Neural progenitor cell (in vitro differentiated cells): Measurements from ENCODE around the gene RNASE7. TPM values are rescaled to one million over a fixed set of nuclear protein-coding genes. Genes with fewer than 3 reads are reported as not detected.

ENCODE experiments used
- DNase-seq: peaks from one replicate; pipeline ENCODE4 v3.0.0-alpha.2; 2016; ENCODE audit warnings: low spot score
- H2AFZ ChIP-seq: fragments of 200-600 bp; sonication (generic); replicated peaks from 2 replicates; pipeline ENCODE4 v1.6.1; 2016; ENCODE audit warnings: antibody characterized with exemption
- H3F3A ChIP-seq: fragments of 200-600 bp; sonication (generic); 2 replicates; pipeline ENCODE4 v1.6.1; 2016; ENCODE audit warnings: antibody characterized with exemption, low read depth
- H3K27ac ChIP-seq: fragments of 200-600 bp; sonication (generic); 2 replicates; pipeline ENCODE4 v1.5.1; 2016; ENCODE audit warnings: mild to moderate bottlenecking
- H3K27me3 ChIP-seq: fragments of 200-600 bp; sonication (generic); 2 replicates; pipeline ENCODE4 v1.6.1; 2016; ENCODE audit warnings: mild to moderate bottlenecking, moderate library complexity
- H3K36me3 ChIP-seq: fragments of 200-600 bp; sonication (generic); 2 replicates; pipeline ENCODE4 v1.5.1; 2016
- H3K4me1 ChIP-seq: fragments of 200-600 bp; sonication (generic); 2 replicates; pipeline ENCODE4 v1.6.1; 2016; ENCODE audit warnings: mixed run types
- H3K4me2 ChIP-seq: fragments of 200-600 bp; sonication (generic); 2 replicates; pipeline ENCODE4 v1.6.1; 2016
- H3K4me3 ChIP-seq: fragments of 200-600 bp; sonication (generic); 2 replicates; pipeline ENCODE4 v1.5.1; 2016
- H3K79me2 ChIP-seq: fragments of 200-600 bp; sonication (generic); 2 replicates; pipeline ENCODE4 v1.6.1; 2016; ENCODE audit warnings: low read depth
- H3K9ac ChIP-seq: fragments of 200-600 bp; sonication (generic); 2 replicates; pipeline ENCODE4 v1.6.1; 2016
- H3K9me3 ChIP-seq: fragments of 200-600 bp; sonication (generic); 2 replicates; pipeline ENCODE4 v1.5.1; 2016; ENCODE audit warnings: low read depth
- H4K20me1 ChIP-seq: fragments of 200-600 bp; sonication (generic); 2 replicates; pipeline ENCODE4 v1.6.1; 2016; ENCODE audit warnings: low read depth
- H3K27ac Mint-ChIP-seq: 3 replicates; pipeline ENCODE4 v1.8.0; 2021; ENCODE audit warnings: mixed read lengths
- H3K27me3 Mint-ChIP-seq: 2 replicates; pipeline ENCODE4 v1.8.0; 2022; ENCODE audit warnings: low read depth, mild to moderate bottlenecking, inconsistent platforms, moderate library complexity, mixed read lengths; ENCODE audit not compliant: insufficient read depth
- H3K36me3 Mint-ChIP-seq: 3 replicates; pipeline ENCODE4 v1.8.0; 2021; ENCODE audit warnings: mixed read lengths
- H3K4me1 Mint-ChIP-seq: 3 replicates; pipeline ENCODE4 v1.8.0; 2021; ENCODE audit warnings: mixed read lengths
- H3K4me3 Mint-ChIP-seq: 3 replicates; pipeline ENCODE4 v1.8.0; 2021; ENCODE audit warnings: mild to moderate bottlenecking, moderate library complexity, mixed read lengths
- H3K9me3 Mint-ChIP-seq: 3 replicates; pipeline ENCODE4 v1.8.0; 2020; ENCODE audit warnings: mixed read lengths
- EZH2 ChIP-seq: fragments of 200-600 bp; sonication (generic); IDR thresholded peaks from 2 replicates; pipeline ENCODE4 v1.6.1; 2017; ENCODE audit warnings: antibody characterized with exemption, mild to moderate bottlenecking, moderate library complexity
- EZH2phosphoT487 ChIP-seq: fragments of 200-600 bp; sonication (generic); IDR thresholded peaks from 2 replicates; pipeline ENCODE4 v1.6.1; 2017; ENCODE audit warnings: antibody characterized with exemption
- total RNA-seq: library from RNA; depleted of rRNA; stranded (reverse); fragments of >200 nt; gene quantifications from 2 replicates; pipeline ENCODE4 v1.2.3, GENCODE V29; 2015; ENCODE audit warnings: low replicate concordance
- TF ChIP-seq, protein P1 (sequence below): fragments of 200-600 bp; sonication (generic); IDR thresholded peaks from 2 replicates; pipeline ENCODE4 v1.5.1; 2017; ENCODE audit warnings: antibody characterized with exemption, mild to moderate bottlenecking

Gene RNASE7
- total RNA-seq, 1 donor from 2014 or later = not detected

GRCh38 chr14:21059842-21060613, 17.9 kb downstream of the RNASE7 start:
- peaks cover 21% of the 10 kb centered on the region for H3K4me1 Mint-ChIP-seq
- Histone ChIP-seq H3K27ac (no peak overlapping the region), H3K4me2 (no peak overlapping the region), H3K36me3 (no peaks in the 10 kb centered on the region), H3K79me2 (no peaks in the 10 kb centered on the region), H3K9me3 (no peaks in the 10 kb centered on the region), H3K4me3 (no peak overlapping the region), H3K9ac (no peak overlapping the region), H3F3A (no peaks in the 10 kb centered on the region), H3K4me1 (peaks cover 4% of the 10 kb centered on the region), H2AFZ (no peak overlapping the region), H4K20me1 (no peaks in the 10 kb centered on the region), H3K27me3 (no peaks in the 10 kb centered on the region)
- H3K27ac Mint-ChIP-seq = no peak overlapping the region
- peaks cover 5% of the 10 kb centered on the region for H3K27me3 Mint-ChIP-seq
- DNase-seq = no peak
- H3K36me3 Mint-ChIP-seq = no peaks in the 10 kb centered on the region
- TF ChIP-seq EZH2phosphoT487 = no peak
- TF ChIP-seq EZH2 = no peak
- TF ChIP-seq, protein P1, sequence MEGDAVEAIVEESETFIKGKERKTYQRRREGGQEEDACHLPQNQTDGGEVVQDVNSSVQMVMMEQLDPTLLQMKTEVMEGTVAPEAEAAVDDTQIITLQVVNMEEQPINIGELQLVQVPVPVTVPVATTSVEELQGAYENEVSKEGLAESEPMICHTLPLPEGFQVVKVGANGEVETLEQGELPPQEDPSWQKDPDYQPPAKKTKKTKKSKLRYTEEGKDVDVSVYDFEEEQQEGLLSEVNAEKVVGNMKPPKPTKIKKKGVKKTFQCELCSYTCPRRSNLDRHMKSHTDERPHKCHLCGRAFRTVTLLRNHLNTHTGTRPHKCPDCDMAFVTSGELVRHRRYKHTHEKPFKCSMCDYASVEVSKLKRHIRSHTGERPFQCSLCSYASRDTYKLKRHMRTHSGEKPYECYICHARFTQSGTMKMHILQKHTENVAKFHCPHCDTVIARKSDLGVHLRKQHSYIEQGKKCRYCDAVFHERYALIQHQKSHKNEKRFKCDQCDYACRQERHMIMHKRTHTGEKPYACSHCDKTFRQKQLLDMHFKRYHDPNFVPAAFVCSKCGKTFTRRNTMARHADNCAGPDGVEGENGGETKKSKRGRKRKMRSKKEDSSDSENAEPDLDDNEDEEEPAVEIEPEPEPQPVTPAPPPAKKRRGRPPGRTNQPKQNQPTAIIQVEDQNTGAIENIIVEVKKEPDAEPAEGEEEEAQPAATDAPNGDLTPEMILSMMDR = no peak
- no peak overlapping the region for H3K4me3 Mint-ChIP-seq
- H3K9me3 Mint-ChIP-seq = no peaks in the 10 kb centered on the region

DNA sequence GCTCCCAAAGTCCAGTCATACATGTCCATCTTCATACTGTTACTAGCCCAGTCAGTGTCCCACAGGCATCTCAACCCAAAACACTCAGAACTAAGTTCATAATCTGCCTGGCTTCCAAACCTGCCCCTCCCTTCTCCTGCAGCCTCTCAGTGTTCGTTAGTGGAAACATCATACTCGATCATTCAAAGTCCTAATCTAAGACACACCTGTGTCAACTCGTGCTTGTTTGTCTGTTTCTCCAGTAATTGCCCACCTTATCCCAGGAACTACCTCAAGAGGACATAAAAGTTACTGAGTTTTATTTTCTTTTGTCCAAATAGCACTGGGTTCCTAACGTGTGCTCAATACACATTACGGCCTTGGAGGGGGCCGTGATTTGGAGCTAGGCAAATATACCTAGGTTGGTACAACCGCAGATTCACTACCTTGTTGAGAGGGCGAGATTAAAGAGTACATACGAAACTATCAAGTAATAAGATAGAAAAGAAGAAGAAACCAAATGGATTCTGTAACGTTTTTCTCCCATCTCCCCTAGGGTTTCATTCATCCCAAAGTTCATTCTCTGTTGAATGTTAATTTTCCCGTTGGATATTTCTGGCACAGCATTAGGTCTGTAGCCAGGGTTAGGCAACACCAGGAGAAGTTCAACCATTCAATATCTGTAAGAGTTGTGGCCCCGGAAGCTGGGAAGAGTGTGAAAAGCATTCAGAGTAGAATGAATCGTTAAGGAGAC, 18.6 kb downstream of the RNASE7 start:
- no peaks in the 10 kb centered on the region for H3K36me3 ChIP-seq
- Mint-ChIP-seq H3K4me1 (peaks cover 21% of the 10 kb centered on the region), H3K27me3 (peaks cover 5% of the 10 kb centered on the region), H3K9me3 (no peaks in the 10 kb centered on the region), H3K36me3 (no peaks in the 10 kb centered on the region), H3K4me3 (no peak overlapping the region), H3K27ac (no peak overlapping the region)
- no peaks in the 10 kb centered on the region for H3K9me3 ChIP-seq
- no peaks in the 10 kb centered on the region for H3K27me3 ChIP-seq
- H3K27ac ChIP-seq = no peak overlapping the region
- H3F3A ChIP-seq = no peaks in the 10 kb centered on the region
- no peak overlapping the region for H3K4me3 ChIP-seq
- TF ChIP-seq EZH2phosphoT487 = no peak
- TF ChIP-seq, protein P1 = no peak
- no peak for TF ChIP-seq EZH2
- no peaks in the 10 kb centered on the region for H4K20me1 ChIP-seq
- H2AFZ ChIP-seq = no peak overlapping the region
- no peaks in the 10 kb centered on the region for H3K79me2 ChIP-seq
- H3K4me2 ChIP-seq = no peak overlapping the region
- peaks cover 4% of the 10 kb centered on the region for H3K4me1 ChIP-seq
- no peak for DNase-seq
- no peak overlapping the region for H3K9ac ChIP-seq

DNA sequence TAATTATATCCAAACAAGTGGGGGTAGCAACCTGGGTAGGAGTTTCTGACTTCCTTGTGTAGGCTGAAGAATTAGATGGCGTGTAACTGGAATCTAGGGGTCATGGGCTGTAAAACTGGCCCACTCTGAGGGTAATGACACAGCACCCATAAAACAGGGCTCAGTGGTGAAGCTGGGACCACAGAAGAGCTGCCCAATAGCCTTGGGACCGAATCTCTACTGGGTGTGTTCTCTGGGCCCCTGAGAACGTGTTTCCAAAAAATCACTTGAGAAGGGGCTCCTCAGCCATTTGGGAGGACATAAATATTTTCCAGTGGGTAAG, 19.1 kb downstream of the RNASE7 start:
- Histone ChIP-seq H2AFZ (no peak overlapping the region), H3K4me2 (no peak overlapping the region), H3K36me3 (no peaks in the 10 kb centered on the region), H3K79me2 (no peaks in the 10 kb centered on the region), H3K4me1 (peaks cover 4% of the 10 kb centered on the region), H3K27me3 (no peaks in the 10 kb centered on the region), H3K27ac (no peak overlapping the region), H3F3A (no peaks in the 10 kb centered on the region), H3K4me3 (no peak overlapping the region), H3K9me3 (no peaks in the 10 kb centered on the region), H3K9ac (no peak overlapping the region), H4K20me1 (no peaks in the 10 kb centered on the region)
- no peak for DNase-seq
- H3K36me3 Mint-ChIP-seq = no peaks in the 10 kb centered on the region
- H3K4me1 Mint-ChIP-seq = peaks cover 21% of the 10 kb centered on the region
- H3K27ac Mint-ChIP-seq = no peak overlapping the region
- H3K4me3 Mint-ChIP-seq = no peak overlapping the region
- TF ChIP-seq EZH2 = no peak
- TF ChIP-seq, protein P1 = no peak
- no peak for TF ChIP-seq EZH2phosphoT487
- no peaks in the 10 kb centered on the region for H3K9me3 Mint-ChIP-seq
- peaks cover 5% of the 10 kb centered on the region for H3K27me3 Mint-ChIP-seq
